ACC112 (cell line): ENCODE data around the gene JMJD8.

ENCODE experiments used
- H2AFZ ChIP-seq: fragments of 200-600 bp; sonication (generic); one replicate; pipeline ENCODE4 v1.6.0; 2017; ENCODE audit warnings: antibody characterized with exemption, low read length; ENCODE audit not compliant: unreplicated experiment
- H3K27ac ChIP-seq: fragments of 200-600 bp; sonication (generic); 2 replicates; pipeline ENCODE4 v1.5.1; 2014; ENCODE audit warnings: low read depth, mild to moderate bottlenecking, antibody characterized with exemption, low read length, moderate library complexity
- H3K27me3 ChIP-seq: fragments of 200-600 bp; sonication (generic); 2 replicates; pipeline ENCODE4 v1.6.1; 2014; ENCODE audit warnings: mild to moderate bottlenecking, antibody characterized with exemption, low read length, moderate library complexity, mixed read lengths; ENCODE audit not compliant: insufficient read depth
- H3K36me3 ChIP-seq: fragments of 200-600 bp; sonication (generic); 2 replicates; pipeline ENCODE4 v1.6.1; 2016; ENCODE audit warnings: mild to moderate bottlenecking, antibody characterized with exemption, low read length, moderate library complexity, mixed read lengths; ENCODE audit not compliant: insufficient read depth
- H3K4me1 ChIP-seq: fragments of 200-600 bp; sonication (generic); one replicate; pipeline ENCODE4 v1.6.1; 2016; ENCODE audit warnings: low read length, mixed read lengths; ENCODE audit not compliant: insufficient read depth, unreplicated experiment, control insufficient read depth
- H3K4me3 ChIP-seq: fragments of 200-600 bp; sonication (generic); 2 replicates; pipeline ENCODE4 v1.5.1; 2014; ENCODE audit warnings: mild to moderate bottlenecking, low read depth, low read length
- H3K79me2 ChIP-seq: fragments of 200-600 bp; sonication (generic); one replicate; pipeline ENCODE4 v1.6.0; 2016; ENCODE audit warnings: low read length; ENCODE audit not compliant: control insufficient read depth, unreplicated experiment, insufficient read depth

The JMJD8 gene

DNA sequence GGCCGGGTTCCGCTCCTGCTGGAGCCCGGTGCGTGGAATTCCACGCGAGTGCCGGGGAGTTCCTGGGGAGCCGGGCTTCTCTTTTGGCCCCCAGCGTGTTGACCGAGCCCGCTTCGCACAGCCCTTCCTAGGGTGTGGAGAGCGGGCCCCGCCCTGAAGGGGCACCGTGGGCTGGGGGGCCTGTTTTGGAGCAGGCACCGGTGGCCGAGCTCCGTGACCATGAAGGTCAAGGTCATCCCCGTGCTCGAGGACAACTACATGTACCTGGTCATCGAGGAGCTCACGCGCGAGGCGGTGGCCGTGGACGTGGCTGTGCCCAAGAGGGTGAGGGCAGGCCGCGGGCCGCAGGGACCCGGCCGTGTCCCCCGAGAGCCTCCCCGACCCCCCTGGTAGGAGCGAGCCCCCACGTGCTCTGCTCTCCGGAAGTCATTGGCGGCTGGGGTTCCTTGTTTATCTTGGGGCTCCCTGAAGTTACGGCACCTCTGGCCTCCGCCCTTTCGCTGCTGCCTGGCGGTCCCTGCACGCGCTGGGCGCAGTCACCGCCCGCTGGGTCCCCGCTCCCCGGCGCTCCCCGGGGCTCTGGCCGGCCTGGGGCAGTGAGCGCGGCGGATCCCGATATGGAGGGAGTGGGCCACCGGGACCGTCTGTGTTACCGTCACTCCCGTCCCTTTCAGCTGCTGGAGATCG is 43.3 kb upstream of the JMJD8 start:
- Histone ChIP-seq H3K4me1 (peaks cover 4% of the 10 kb centered on the region), H3K36me3 (no peaks in the 10 kb centered on the region), H3K4me3 (peak overlapping the region; percentile 83), H3K79me2 (no peaks in the 10 kb centered on the region), H2AFZ (peak overlapping the region; percentile 22), H3K27ac (no peak overlapping the region), H3K27me3 (no peaks in the 10 kb centered on the region)

DNA sequence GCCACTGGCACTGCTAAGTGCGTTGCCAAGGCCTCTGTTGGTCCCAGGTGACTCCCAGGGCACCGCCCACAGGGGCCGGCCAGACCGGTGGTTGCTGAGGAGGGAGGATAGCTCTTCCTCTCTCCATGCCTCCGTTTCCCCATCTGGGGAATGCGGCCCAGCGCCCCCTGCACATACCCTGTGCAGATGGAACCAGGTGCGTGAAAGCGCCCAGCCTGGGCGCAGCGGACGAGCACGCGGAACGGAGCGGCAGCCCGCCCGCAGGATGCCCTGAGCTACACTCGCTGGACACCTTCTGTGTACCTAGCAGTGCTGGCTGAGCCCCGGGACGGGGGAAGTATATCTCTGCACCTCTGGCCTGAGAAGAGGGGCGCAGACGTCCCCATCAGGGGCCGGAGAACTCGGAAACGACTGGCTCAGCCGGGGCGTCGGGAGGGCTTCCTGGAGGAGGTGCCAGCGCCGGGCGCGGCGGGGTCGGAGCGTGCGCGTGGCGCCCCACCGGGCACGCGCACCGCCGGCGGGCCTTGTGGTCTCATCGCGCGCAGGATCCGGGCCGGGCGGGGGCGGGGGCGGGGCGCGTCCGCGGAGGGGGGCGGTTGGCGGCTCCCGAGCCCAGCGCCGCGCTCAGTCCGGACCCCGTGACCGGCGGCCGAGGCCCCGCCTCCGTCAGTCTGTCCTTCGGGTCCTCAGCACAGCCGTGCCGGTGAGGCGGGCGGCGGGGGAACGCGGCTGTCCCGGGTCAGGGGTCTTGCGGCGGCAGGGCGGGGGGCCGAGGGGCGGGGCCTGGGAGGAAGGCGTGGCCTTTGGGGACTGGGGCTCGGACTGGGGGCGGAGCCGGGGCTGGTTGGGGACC is 42.5 kb upstream of the JMJD8 start, which contains the start of the genes CCDC78 and HAGHL:
Gene CCDC78, minus strand, starts transcription at position 6 of the 853 bp plus-strand sequence. CDS start 76 bp downstream, outside the sequence.
Gene HAGHL, plus strand, starts transcription at position 669 of the 853 bp plus-strand sequence. CDS start 404 bp downstream, outside the sequence.
- H3K4me1 ChIP-seq, result peaks cover 5% of the 10 kb centered on the region
- no peak within 1 kb of the TSS for H3K27ac ChIP-seq
- H3K36me3 ChIP-seq, result no peaks in the 10 kb centered on the region
- no peaks in the 10 kb centered on the region for H3K79me2 ChIP-seq
- H3K27me3 ChIP-seq, result no peaks in the 10 kb centered on the region
- H2AFZ ChIP-seq, result peak within 1 kb of the TSS; percentile 22
- peak within 1 kb of the TSS; percentile 83 for H3K4me3 ChIP-seq

DNA sequence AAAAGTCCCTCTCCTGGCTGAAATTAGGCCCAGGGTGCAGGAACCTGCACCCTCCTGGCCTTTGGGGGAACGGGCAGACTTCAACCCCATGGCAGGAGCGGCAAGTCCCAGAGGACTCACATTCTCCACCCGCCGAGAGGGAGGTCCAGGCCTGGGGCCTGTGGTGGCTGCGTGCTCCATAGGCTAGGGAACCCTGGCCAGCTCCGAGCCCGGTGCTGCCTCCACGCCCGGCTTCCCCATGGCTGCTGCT is 42.0 kb upstream of the JMJD8 start:
- H3K4me3 ChIP-seq, result no peak overlapping the region
- H3K36me3 ChIP-seq, result no peaks in the 10 kb centered on the region
- H3K27ac ChIP-seq, result no peak overlapping the region
- H3K27me3 ChIP-seq, result no peaks in the 10 kb centered on the region
- no peak overlapping the region for H2AFZ ChIP-seq
- H3K4me1 ChIP-seq, result peaks cover 8% of the 10 kb centered on the region
- H3K79me2 ChIP-seq, result no peaks in the 10 kb centered on the region

DNA sequence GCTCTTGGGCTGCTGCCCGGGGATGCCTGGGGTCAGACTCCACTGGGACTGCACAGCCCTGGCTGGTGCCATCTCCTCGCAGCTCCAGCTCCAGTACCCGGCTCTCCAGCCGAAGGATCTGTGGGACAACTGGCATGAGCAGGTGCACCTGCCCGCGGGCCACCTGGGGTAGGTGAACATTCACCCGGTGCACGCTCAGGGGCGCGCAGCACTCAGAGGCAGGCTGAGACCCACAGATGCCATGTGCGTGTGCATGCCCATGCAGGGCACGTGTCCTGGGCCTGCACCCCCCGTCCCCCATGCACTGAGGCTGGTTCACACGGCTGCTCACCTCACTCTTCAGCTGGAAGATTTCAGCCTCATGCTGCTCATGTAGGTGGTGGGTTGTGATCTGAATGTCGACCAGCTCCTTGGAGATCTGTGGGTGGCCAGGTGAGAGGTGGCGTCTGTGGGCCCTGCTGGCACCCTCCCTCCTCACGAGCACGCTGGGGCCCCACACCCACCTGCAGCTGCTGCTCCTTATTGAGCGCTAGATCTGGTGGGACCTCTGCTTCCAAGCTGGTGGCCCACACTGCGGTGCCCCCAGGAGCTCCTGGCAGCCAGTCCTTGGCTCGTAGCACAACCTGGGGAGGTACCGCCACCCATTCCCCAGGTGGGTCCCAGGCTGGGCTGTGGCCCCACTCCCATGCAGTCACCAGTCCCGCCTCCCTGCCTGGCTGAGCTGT is 41.5 kb upstream of the JMJD8 start:
- H3K4me1 ChIP-seq, result peaks cover 8% of the 10 kb centered on the region
- H2AFZ ChIP-seq, result no peak overlapping the region
- H3K36me3 ChIP-seq, result no peaks in the 10 kb centered on the region
- H3K4me3 ChIP-seq, result no peak overlapping the region
- no peak overlapping the region for H3K27ac ChIP-seq
- no peaks in the 10 kb centered on the region for H3K79me2 ChIP-seq
- H3K27me3 ChIP-seq, result no peaks in the 10 kb centered on the region

DNA sequence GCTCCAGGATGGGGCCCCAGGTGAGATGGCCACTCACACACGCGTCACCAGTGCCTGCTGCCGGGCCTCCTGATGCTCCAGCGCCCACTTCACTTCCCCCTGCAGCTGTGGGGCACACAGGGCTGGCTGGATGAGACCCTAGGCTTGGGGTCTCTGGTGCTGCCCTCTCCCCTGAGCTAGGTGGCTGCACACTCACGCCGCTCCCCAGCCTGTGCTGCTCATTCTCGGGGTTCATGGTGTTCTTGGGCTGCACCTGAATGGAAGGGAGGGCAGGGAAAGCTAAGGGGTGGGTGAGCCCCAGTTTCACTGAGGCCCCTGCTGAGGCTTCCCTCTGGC is 40.9 kb upstream of the JMJD8 start:
- H3K27ac ChIP-seq, result no peak overlapping the region
- no peak overlapping the region for H2AFZ ChIP-seq
- no peaks in the 10 kb centered on the region for H3K36me3 ChIP-seq
- no peaks in the 10 kb centered on the region for H3K27me3 ChIP-seq
- no peaks in the 10 kb centered on the region for H3K79me2 ChIP-seq
- H3K4me3 ChIP-seq, result no peak overlapping the region
- peaks cover 10% of the 10 kb centered on the region for H3K4me1 ChIP-seq

DNA sequence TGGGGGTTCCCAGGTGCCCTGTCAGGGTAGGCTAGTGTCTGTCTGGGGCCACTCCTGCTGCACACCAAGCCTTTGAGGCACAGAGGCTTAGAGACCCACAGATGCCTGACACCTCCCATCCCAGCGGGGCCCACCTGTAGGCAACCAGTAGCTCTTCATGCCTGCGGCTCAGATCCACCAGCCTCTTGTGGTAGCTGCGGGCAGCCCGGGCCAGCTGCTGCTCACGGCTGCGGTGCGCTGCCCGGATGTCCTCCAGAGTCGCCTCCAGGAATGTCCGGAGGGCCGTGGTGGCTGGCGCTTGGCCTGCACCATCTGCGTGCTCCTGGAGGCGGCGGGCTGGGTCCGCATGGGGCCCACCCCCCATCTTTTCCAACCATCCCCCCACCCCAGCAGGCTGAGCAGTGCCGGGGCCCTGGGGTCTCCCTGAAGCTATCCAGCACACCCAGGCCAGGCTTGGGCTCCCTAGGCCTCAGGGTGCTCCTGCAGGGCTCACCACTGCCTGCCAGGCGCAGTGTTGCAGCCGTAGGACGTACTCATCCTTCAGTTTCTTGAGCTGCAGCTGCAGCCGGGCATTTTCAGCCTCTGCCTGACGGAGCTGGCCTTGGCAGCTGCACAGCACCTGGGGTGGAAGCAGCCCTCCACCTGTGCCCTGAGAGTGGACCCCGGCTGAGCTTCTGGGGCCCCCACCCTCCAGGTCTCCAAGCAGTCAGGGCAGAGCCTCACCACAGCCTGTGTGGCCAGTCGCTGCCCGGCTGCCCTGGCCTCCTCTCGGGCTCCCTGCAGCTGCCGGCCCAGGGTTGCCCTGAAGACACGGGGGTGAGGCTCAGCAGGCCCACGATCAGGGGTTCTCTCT is 40.3 kb upstream of the JMJD8 start:
- Histone ChIP-seq H2AFZ (no peak overlapping the region), H3K27ac (no peak overlapping the region), H3K27me3 (no peaks in the 10 kb centered on the region), H3K4me1 (peaks cover 13% of the 10 kb centered on the region), H3K36me3 (no peaks in the 10 kb centered on the region), H3K4me3 (no peak overlapping the region), H3K79me2 (no peaks in the 10 kb centered on the region)

DNA sequence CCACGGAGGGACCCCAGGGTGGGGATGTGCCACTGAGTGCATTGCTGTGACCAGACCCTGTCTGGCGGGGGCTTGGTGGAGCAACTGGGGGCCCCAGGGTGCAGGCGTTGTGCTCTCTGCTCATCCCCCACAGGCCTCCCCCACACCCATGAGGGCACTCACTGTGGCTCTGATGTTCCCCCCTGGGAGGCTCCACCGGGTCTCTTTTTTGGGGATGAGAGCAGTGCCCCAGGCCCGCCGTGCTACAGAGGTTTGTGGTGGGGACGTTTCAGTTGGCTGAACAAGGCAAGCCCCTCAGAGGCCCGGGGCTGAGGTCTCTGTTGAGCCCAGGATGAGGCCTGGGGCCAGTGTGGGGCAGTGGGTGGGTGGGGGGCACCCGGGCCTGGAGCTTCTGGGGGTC is 39.6 kb upstream of the JMJD8 start:
- Histone ChIP-seq H3K27ac (no peak overlapping the region), H3K27me3 (no peaks in the 10 kb centered on the region), H3K79me2 (no peaks in the 10 kb centered on the region), H2AFZ (no peak overlapping the region), H3K4me1 (peaks cover 13% of the 10 kb centered on the region), H3K4me3 (no peak overlapping the region), H3K36me3 (no peaks in the 10 kb centered on the region)

DNA sequence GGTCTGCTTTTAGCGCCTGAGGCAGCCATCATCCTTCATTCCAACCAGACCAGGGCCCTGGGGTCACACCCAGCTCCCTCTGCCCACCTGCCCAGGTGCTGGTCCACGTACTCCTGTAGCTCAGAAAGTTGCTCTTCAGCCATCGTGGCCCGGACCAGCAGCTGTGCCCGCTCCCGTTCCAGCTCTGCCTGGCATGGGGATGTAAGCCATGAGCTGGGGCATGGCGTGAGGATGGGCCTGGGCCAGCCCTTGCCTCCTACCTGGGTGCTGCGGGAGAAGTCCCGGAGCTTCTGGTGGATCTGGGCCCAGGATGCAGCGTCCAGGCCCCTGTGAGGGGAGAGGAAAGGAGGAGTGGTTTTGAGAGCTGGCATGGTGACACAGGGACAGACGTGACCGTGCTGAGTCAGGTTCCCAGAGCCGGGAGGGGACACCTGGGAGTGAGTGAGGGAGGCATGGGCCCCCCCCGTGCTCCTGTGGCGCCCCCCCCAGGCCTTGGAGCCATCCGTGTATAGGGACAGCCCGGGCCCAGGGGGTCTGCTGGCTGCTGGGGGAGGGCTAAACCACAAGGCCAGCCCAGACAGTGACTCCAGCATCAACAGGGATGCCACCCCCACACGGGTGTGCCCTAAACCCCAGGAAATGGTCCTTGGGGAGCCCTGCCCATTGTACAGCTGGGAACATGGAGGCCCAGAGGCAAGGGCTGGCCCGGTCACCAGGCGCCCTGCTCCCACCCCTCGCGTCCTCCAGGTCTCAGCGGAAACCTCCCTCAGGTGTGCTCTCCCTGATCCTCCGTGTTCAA is 38.9 kb upstream of the JMJD8 start:
- no peaks in the 10 kb centered on the region for H3K79me2 ChIP-seq
- no peaks in the 10 kb centered on the region for H3K27me3 ChIP-seq
- H3K4me1 ChIP-seq, result peaks cover 13% of the 10 kb centered on the region
- no peaks in the 10 kb centered on the region for H3K36me3 ChIP-seq
- H2AFZ ChIP-seq, result no peak overlapping the region
- no peak overlapping the region for H3K27ac ChIP-seq
- no peak overlapping the region for H3K4me3 ChIP-seq

DNA sequence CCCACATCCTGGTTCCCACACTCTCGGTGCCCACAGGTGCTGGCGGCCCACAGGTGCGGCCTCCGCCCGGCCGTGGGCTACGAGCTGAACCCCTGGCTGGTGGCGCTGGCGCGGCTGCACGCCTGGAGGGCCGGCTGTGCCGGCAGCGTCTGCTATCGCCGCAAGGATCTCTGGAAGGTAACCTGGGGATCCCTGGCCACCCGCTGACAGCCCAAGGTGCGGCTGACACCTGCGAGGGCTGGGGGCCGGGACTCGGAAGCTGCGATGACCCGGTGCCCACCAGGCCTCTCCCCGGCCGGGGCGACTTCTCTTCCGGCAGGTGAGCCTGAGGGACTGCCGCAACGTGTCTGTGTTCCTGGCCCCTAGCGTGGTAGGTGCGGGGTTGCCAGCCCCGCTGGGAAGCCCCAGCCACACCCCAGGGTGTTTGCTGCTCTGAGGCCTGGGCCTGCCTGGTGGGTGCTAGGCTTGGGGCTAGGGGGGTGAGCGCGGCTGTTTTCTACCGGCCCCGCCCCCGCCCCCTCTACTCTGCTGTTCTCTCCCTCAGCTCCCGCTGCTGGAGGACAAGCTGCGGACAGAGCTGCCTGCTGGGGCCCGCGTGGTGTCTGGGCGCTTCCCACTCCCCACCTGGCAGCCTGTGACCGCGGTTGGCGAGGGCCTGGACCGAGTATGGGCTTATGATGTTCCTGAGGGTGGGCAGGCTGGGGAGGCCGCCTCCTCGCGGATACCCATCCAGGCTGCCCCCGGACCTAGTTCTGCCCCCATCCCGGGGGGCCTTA is 37.8 kb upstream of the JMJD8 start:
- Histone ChIP-seq H3K27ac (no peak overlapping the region), H3K4me1 (peaks cover 13% of the 10 kb centered on the region), H2AFZ (no peak overlapping the region), H3K4me3 (peak overlapping the region; percentile 84), H3K36me3 (no peaks in the 10 kb centered on the region), H3K79me2 (no peaks in the 10 kb centered on the region), H3K27me3 (no peaks in the 10 kb centered on the region)
